ENCODE results near the gene FA2H. TPM values are rescaled to one million over a fixed set of nuclear protein-coding genes. Genes with fewer than 3 reads are reported as not detected.

FA2H gene
- total and polyA plus RNA-seq, 2 of the 13 experiments (the other 11 are each of a cell fraction or from before 2014, with no cell fraction given): 0.20 TPM; not detected in 1

DNA sequence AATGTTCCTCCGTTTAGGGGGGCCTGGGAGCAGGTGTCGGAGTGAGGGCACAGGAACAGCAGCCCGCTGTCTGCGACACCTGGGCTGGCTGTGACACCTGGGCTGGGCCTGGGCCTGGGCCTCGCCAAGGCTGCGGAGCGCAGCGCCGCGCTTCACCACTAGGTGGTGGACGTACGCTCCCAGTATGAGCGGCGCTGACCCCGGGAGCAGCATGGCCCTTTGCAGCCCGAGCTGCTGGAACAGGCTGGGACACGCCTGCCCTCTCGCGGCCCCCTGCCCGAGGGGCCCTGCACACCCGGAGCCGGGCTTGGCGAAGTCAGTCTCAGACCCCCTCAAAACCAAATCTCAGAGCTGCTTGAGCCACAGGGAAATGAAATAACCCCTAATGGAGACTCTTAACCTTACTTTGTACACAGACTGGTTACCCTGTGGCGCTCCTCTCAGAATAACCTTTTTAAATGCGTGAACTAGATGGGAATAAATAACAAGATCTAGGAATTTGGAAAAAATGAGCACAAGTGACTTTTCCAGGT, 38.6 kb upstream of the FA2H start (continued):
- TF ChIP-seq, protein P1, sequence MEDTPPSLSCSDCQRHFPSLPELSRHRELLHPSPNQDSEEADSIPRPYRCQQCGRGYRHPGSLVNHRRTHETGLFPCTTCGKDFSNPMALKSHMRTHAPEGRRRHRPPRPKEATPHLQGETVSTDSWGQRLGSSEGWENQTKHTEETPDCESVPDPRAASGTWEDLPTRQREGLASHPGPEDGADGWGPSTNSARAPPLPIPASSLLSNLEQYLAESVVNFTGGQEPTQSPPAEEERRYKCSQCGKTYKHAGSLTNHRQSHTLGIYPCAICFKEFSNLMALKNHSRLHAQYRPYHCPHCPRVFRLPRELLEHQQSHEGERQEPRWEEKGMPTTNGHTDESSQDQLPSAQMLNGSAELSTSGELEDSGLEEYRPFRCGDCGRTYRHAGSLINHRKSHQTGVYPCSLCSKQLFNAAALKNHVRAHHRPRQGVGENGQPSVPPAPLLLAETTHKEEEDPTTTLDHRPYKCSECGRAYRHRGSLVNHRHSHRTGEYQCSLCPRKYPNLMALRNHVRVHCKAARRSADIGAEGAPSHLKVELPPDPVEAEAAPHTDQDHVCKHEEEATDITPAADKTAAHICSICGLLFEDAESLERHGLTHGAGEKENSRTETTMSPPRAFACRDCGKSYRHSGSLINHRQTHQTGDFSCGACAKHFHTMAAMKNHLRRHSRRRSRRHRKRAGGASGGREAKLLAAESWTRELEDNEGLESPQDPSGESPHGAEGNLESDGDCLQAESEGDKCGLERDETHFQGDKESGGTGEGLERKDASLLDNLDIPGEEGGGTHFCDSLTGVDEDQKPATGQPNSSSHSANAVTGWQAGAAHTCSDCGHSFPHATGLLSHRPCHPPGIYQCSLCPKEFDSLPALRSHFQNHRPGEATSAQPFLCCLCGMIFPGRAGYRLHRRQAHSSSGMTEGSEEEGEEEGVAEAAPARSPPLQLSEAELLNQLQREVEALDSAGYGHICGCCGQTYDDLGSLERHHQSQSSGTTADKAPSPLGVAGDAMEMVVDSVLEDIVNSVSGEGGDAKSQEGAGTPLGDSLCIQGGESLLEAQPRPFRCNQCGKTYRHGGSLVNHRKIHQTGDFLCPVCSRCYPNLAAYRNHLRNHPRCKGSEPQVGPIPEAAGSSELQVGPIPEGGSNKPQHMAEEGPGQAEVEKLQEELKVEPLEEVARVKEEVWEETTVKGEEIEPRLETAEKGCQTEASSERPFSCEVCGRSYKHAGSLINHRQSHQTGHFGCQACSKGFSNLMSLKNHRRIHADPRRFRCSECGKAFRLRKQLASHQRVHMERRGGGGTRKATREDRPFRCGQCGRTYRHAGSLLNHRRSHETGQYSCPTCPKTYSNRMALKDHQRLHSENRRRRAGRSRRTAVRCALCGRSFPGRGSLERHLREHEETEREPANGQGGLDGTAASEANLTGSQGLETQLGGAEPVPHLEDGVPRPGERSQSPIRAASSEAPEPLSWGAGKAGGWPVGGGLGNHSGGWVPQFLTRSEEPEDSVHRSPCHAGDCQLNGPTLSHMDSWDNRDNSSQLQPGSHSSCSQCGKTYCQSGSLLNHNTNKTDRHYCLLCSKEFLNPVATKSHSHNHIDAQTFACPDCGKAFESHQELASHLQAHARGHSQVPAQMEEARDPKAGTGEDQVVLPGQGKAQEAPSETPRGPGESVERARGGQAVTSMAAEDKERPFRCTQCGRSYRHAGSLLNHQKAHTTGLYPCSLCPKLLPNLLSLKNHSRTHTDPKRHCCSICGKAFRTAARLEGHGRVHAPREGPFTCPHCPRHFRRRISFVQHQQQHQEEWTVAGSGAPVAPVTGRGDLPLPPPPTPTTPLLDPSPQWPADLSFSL (CRISPR knock-in tag; IDR thresholded peaks at IDR 0.05): no peak; the same call in 1 of the 2 replicates
- TF ChIP-seq RAD21 (CRISPR knock-in tag; IDR thresholded peaks at IDR 0.05): peak; percentile 100
- no peak for TF ChIP-seq ARNT (IDR thresholded peaks at IDR 0.05)
- TF ChIP-seq, protein P2, sequence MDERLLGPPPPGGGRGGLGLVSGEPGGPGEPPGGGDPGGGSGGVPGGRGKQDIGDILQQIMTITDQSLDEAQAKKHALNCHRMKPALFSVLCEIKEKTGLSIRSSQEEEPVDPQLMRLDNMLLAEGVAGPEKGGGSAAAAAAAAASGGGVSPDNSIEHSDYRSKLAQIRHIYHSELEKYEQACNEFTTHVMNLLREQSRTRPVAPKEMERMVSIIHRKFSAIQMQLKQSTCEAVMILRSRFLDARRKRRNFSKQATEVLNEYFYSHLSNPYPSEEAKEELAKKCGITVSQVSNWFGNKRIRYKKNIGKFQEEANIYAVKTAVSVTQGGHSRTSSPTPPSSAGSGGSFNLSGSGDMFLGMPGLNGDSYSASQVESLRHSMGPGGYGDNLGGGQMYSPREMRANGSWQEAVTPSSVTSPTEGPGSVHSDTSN (CRISPR knock-in tag; IDR thresholded peaks at IDR 0.05): no peak
- TF ChIP-seq CREM (IDR thresholded peaks at IDR 0.05): no peak
- no peak for TF ChIP-seq CREM (CRISPR knock-in tag; IDR thresholded peaks at IDR 0.05)
- TF ChIP-seq, protein P3, sequence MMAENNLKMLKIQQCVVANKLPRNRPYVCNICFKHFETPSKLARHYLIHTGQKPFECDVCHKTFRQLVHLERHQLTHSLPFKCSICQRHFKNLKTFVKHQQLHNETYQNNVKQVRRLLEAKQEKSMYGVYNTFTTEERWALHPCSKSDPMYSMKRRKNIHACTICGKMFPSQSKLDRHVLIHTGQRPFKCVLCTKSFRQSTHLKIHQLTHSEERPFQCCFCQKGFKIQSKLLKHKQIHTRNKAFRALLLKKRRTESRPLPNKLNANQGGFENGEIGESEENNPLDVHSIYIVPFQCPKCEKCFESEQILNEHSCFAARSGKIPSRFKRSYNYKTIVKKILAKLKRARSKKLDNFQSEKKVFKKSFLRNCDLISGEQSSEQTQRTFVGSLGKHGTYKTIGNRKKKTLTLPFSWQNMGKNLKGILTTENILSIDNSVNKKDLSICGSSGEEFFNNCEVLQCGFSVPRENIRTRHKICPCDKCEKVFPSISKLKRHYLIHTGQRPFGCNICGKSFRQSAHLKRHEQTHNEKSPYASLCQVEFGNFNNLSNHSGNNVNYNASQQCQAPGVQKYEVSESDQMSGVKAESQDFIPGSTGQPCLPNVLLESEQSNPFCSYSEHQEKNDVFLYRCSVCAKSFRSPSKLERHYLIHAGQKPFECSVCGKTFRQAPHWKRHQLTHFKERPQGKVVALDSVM (CRISPR knock-in tag; IDR thresholded peaks at IDR 0.05): peak; percentile 70
- TF ChIP-seq ZNF496 (CRISPR knock-in tag; IDR thresholded peaks at IDR 0.05; ENCODE audit: insufficient replicate concordance): no peak
- TF ChIP-seq GLI4 (CRISPR knock-in tag; IDR thresholded peaks at IDR 0.05; ENCODE audit: borderline replicate concordance): no peak
- no peak for TF ChIP-seq ONECUT2 (CRISPR knock-in tag; IDR thresholded peaks at IDR 0.05)
- TF ChIP-seq ZNF251 (CRISPR knock-in tag; IDR thresholded peaks at IDR 0.05): 0 out of 2 replicates have a peak, but pooled peaks have one; percentile 47
- TF ChIP-seq EZH2 (conservative IDR thresholded peaks at IDR 0.05; ENCODE audit: low read depth, low read length): no peak
- TF ChIP-seq, protein P4, sequence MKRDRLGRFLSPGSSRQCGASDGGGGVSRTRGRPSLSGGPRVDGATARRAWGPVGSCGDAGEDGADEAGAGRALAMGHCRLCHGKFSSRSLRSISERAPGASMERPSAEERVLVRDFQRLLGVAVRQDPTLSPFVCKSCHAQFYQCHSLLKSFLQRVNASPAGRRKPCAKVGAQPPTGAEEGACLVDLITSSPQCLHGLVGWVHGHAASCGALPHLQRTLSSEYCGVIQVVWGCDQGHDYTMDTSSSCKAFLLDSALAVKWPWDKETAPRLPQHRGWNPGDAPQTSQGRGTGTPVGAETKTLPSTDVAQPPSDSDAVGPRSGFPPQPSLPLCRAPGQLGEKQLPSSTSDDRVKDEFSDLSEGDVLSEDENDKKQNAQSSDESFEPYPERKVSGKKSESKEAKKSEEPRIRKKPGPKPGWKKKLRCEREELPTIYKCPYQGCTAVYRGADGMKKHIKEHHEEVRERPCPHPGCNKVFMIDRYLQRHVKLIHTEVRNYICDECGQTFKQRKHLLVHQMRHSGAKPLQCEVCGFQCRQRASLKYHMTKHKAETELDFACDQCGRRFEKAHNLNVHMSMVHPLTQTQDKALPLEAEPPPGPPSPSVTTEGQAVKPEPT (CRISPR knock-in tag; IDR thresholded peaks at IDR 0.05; ENCODE audit: low read depth): peak; percentile 94
- TF ChIP-seq ZNF30 (CRISPR knock-in tag; IDR thresholded peaks at IDR 0.05): no peak
- TF ChIP-seq, protein P5, sequence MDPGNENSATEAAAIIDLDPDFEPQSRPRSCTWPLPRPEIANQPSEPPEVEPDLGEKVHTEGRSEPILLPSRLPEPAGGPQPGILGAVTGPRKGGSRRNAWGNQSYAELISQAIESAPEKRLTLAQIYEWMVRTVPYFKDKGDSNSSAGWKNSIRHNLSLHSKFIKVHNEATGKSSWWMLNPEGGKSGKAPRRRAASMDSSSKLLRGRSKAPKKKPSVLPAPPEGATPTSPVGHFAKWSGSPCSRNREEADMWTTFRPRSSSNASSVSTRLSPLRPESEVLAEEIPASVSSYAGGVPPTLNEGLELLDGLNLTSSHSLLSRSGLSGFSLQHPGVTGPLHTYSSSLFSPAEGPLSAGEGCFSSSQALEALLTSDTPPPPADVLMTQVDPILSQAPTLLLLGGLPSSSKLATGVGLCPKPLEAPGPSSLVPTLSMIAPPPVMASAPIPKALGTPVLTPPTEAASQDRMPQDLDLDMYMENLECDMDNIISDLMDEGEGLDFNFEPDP (CRISPR knock-in tag; conservative IDR thresholded peaks at IDR 0.05): no peak
- TF ChIP-seq ZBTB20 (CRISPR knock-in tag; IDR thresholded peaks at IDR 0.05; ENCODE audit: borderline replicate concordance, low read depth): peak; percentile 64; the same call in 1 of the 2 replicates
- TF ChIP-seq ZNF446 (CRISPR knock-in tag; IDR thresholded peaks at IDR 0.05): no peak
